GM19328 (cell line): ENCODE measurements around the gene PTPN13.

Source experiments
- ATAC-seq: cut with Tn5 transposase; IDR thresholded peaks from one replicate; pipeline ENCODE4 v1.9.1; 2021; ENCODE audit warnings: mild to moderate bottlenecking, moderate library complexity; ENCODE audit not compliant: unreplicated experiment

PTPN13 gene

DNA sequence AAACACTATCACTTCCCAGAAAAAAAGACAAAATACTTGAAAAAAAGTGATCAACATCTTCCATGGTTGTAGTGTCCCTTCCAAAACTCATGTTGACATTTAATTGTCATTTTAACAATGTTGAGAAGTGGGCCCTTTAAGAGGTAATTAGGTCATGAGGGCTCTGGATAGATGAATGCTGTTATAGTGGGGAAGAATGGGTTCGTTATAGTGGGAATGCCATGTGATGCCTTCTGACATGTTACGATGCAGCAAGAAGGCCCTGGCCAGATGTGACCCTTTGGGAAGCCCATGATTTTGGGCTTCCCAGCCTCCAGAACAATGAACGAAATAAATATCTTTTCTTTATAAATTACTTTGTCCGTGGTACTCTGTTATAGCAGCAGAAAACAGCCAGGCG lies 259.1 kb downstream of the PTPN13 start:
- ATAC-seq = no peak

DNA sequence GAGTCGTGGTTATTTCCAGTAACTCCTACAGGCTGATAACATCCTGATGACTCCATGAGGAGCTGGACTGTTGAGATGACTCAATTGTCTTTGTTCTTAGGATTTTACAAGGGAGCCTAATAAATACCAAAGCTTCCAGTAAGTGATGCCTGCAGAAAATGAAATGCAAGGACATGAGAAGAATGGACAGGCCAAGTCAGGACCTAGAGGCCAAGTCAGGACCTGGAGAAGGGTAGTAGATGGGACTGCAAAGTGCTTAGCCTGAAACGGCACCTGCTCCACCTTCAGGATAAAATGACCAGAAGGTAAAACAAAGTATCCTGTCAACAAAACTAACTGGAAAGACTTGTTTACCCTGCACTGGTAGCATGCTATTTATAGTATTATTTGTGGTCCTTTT lies 261.5 kb downstream of the PTPN13 start:
- no peak for ATAC-seq

DNA sequence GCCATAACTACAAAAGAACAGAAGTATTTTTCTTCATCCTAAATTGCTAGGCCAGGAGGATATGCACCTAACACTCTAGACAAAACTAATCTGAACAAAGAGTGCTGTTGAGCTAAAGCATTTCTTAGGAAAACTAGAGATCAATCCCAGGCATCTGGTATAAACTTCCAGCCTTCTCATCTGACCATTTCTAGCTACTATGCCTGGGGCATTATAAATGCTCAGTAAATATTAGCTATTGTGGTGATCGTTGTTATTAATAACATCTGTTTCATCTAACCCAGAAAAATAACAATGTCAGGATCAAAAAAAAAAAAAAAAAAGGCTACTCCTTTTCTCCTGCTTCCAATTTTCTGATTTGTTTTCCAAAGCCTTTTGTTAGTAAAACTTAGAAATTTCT lies 262.8 kb downstream of the PTPN13 start:
- ATAC-seq = no peak

DNA sequence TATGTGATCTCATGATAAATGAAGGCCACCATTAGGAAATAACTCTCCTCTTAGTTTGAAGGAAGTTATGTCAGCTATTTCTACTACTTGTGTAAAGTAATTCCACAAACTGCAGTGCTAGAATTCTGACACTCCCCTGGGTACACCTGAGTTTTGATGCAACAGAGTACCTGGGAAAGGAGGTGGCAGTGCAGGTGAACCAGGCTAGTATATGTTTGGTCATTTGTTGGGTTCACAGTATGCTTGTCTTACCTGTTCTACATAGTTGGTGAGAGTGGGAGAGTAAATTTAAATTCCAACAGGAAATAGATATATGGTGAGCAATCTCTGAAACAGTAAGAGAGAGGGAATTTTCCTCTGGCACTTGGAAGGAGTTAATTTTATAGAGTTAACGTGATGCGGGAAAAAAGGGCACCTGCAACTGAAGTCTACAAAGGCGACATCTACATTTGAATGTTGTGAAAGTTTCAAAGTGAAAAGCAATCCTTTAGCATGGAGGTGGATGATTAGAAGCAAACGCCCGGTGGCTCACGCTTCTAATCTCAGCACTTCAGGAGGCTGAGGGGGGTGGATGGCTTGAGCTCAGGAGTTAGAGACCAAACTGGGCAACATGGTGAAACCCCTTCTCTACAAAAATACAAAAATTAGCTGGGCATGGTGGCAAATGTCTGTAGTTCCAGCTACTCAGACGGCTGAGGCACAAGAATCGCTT lies 263.4 kb downstream of the PTPN13 start:
- no peak for ATAC-seq
